Kasumi-1 (cell line): ENCODE results near the gene MACROD1.
A peak's percentile ranks its signal among the peaks of the same experiment; 100 is the strongest.

ENCODE experiments used
- DNase-seq, 2 experiments: peaks; one replicate each; lab custom pipeline; 2025; lab: John Stamatoyannopoulos, UW

The MACROD1 gene

GRCh38 chr11:63951779-63952536 is 214.0 kb downstream of the MACROD1 start:
- DNase-seq = peak; percentile 47 to 52
